Hematopoietic multipotent progenitor cell (in vitro differentiated cells): ENCODE measurements around the gene NCEH1. TPM values are rescaled to one million over a fixed set of nuclear protein-coding genes. Genes with fewer than 3 reads are reported as not detected.

Source experiments
- DNase-seq, 3 donors: peaks; one replicate each; pipeline ENCODE4 v3.0.0-alpha.2; 2011 to 2015; ENCODE audit warnings: low read depth in 2 of 3, low spot score in 2 of 3
- small RNA-seq: library from RNA; depleted of rRNA; stranded (forward); fragments of <200 nt; gene quantifications from one replicate; pipeline ENCODE3, GENCODE V24; 2012
- total RNA-seq: library from RNA; depleted of rRNA; stranded (reverse); fragments of >200 nt; gene quantifications from one replicate; pipeline ENCODE4 v1.2.3, GENCODE V29; 2012

NCEH1 gene
- total RNA-seq, 1 donor, result 3.2 TPM

- DNase-seq, result peak; percentile 44 to 83 (median 82)
These were observed 118.7 kb downstream of the NCEH1 start for GRCh38 chr3:172591876-172592771.

DNA sequence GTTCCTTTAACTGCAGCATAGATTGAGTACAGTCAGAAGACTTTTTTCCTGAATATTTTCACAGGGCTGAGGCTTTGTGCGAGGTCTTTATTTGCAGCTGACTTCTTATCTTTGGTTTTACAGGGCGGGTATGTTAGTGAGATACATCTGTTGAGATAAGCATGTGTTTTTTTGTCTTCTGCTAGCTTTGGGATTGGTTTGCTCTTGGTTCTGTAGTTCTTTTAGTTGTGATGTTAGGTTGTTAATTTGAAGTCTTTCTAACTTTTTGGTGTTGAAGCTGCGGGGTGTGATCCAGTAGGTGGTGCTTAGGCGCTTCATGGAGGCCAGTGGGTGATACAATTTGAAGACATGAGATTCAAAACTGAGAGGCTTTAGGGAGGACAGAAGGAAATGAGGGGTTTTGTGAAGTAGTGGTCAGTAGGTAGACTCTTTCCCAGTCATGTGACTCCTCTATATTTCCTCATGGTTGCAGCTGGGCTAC, 119.7 kb downstream of the NCEH1 start:
- no peak for DNase-seq

DNA sequence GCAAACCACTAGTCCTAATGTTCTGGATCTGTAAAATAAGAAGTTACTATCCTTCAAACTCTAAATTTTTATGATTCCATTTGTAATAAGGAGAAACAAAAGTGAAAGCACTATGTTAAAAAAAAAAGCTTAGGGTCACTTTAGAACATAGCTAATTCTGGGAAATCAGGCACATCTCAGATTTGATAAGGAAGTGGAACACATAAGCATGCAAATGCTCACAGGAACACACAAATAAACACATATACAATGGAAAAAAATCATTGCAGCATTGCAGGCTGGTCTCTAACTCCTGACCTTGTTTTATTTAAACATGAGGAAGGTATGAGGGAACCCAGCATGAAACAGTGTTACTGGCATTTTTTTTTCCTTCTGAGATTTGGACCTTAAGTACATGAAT, 124.4 kb downstream of the NCEH1 start:
- peak in 1 of 3 donors; percentile 52 for DNase-seq

- no peak for DNase-seq
These were observed 124.9 kb downstream of the NCEH1 start for GRCh38 chr3:172585954-172586353.

DNA sequence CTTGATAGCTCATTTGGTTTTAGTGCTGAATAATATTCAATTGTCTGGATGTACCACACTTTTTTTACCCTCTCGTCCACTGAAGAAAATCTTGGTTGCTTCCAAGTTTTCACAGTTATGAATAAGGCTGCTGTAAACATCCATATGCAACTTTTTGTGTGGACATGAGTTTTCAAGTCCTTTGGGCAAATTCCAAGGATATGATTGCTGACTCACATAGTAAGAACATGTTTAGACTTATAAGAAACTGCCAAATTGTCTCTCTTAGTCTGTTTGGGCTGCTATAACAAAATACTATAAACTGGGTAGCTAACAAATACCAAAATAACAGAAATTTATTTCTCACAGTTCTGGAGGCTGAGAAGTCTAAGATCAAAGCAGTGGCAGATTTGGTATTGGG, 128.2 kb downstream of the NCEH1 start:
- DNase-seq, result no peak

GRCh38 chr3:172581757-172582166, 129.1 kb downstream of the NCEH1 start:
- no peak for DNase-seq

GRCh38 chr3:172580680-172581401, 130.0 kb downstream of the NCEH1 start:
- DNase-seq, result peak in 1 of 3 donors; percentile 45

Small RNAs within 50 kb of the gene (small RNA-seq; reads per million reads assigned to genes)
- not detected for gene RNU6-547P

Other genes starting within 250 kb of the NCEH1 start
- gene TNFSF10, start 187.6 kb downstream of the NCEH1 start, total RNA-seq, result 34.5 TPM
- gene ECT2, start 39.7 kb upstream of the NCEH1 start, total RNA-seq, result 3.8 TPM